Measurements from ENCODE around the gene COTL1. TPM values are rescaled to one million over a fixed set of nuclear protein-coding genes. Genes with fewer than 3 reads are reported as not detected.

Gene COTL1
- total RNA-seq, 4 donors from 2014 or later = 2.8 to 8.7 (median 6.2) TPM

DNA sequence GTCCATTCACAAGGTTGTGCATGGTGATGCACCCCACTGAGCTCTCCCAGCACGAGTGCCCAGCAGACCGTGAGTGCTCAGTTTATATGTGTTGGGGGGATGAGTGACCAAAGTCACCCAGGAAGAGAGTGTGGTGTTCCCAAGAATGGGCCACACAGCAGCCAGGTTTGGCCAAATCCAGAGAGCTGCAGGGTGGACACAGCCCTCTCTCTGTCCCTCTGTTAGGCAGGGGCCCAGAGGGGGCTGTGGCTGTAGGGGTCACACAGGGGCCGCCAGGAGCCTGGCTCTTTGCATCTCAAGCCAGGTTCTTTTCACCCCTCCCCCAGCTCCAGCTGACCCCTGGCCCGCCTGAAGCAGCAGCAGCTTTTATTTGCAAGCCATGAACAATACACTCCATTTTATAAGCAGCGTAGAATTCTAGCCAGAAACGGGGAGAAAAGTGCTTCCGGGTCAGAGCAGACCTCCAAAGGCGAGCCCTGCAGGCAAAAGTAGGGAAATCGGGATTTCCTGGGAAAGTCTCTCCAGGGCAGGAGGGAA lies 13.3 kb downstream of the COTL1 start:
- peaks cover 0 to 5% of the 10 kb centered on the region in 2 donors for H3K4me1 ChIP-seq
- H3K4me3 ChIP-seq = no peak overlapping the region
- H3K27me3 ChIP-seq = no peaks in the 10 kb centered on the region
- no peak overlapping the region for H3K27ac ChIP-seq
- H3K9me3 ChIP-seq = no peaks in the 10 kb centered on the region
- intact Hi-C loops (cut with DNase I; ENCODE audit: low total_unique reads) = no loop called here
- ATAC-seq (no peak), DNase-seq (no peak)
- in situ Hi-C loops (cut with MboI; ENCODE audit: low sequenced_read_pairs in 4 of 4) = no loop called here
- TF ChIP-seq, protein P1, sequence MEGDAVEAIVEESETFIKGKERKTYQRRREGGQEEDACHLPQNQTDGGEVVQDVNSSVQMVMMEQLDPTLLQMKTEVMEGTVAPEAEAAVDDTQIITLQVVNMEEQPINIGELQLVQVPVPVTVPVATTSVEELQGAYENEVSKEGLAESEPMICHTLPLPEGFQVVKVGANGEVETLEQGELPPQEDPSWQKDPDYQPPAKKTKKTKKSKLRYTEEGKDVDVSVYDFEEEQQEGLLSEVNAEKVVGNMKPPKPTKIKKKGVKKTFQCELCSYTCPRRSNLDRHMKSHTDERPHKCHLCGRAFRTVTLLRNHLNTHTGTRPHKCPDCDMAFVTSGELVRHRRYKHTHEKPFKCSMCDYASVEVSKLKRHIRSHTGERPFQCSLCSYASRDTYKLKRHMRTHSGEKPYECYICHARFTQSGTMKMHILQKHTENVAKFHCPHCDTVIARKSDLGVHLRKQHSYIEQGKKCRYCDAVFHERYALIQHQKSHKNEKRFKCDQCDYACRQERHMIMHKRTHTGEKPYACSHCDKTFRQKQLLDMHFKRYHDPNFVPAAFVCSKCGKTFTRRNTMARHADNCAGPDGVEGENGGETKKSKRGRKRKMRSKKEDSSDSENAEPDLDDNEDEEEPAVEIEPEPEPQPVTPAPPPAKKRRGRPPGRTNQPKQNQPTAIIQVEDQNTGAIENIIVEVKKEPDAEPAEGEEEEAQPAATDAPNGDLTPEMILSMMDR (IDR thresholded peaks at IDR 0.05 in 4 of 5, conservative IDR thresholded peaks at IDR 0.05 in 1 of 5) = no peak
- H3K36me3 ChIP-seq = no peaks in the 10 kb centered on the region

DNA sequence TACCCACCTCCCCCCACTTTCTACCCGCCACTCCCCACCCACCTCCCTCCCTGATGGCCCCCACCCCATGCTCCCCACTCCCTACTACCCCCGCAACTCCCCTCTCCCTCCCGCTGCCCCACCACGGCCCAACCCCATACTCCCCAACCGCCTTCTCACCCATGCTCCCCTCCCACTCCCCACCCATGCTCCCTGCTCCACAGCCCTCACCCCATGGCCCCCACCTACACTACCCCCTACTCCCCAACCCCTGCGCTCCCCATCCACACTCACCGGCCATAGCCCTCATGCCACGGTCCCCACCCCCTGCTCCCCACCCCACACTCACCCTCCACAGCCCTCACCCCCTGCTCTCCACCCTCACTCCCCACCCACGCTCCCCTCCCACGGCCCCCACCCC lies 13.9 kb downstream of the COTL1 start:
- H3K4me1 ChIP-seq = peaks cover 0 to 5% of the 10 kb centered on the region in 2 donors
- H3K9me3 ChIP-seq = no peaks in the 10 kb centered on the region
- DNase-seq (no peak), ATAC-seq (no peak)
- H3K36me3 ChIP-seq = no peaks in the 10 kb centered on the region
- in situ Hi-C loops (cut with MboI; ENCODE audit: low sequenced_read_pairs in 4 of 4) = no loop called here
- no peak overlapping the region for H3K4me3 ChIP-seq
- H3K27ac ChIP-seq = peak overlapping the region in 1 of 4 donors; percentile 39
- H3K27me3 ChIP-seq = no peaks in the 10 kb centered on the region
- intact Hi-C loops (cut with DNase I; ENCODE audit: low total_unique reads) = no loop called here
- TF ChIP-seq POLR2A (IDR thresholded peaks at IDR 0.05) = no peak

DNA sequence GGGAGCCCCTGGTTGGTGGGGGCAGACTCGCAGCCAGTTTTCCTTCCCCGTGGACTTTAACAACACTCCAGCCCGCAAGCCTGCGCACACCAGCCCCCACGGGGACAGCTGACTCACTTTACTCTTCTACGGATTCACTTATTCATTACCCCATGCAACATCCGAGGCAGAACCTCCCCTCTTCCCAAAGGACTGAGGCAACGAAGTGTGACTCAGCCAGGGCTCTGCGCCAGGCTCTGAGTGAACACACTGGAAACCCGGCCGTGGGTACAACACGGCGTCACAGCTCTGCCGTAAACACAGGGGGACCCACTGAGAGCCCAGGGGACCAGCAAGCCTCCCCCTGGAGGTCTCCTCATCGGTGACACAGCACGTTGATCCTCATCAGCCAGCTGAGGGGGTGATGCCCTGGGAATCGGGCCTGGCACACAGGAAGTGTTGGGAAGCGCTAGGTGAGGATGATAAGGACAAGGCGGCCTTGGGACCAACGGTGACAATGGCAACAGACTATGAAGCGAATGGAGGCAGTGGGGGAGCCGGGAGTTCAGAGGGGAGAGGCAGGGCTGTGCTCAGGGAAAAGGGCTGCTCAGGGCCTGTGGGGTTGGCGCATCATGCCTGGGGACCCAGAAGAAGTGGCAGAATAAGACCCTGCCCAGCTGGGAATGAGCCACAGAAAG lies 14.6 kb downstream of the COTL1 start:
- ATAC-seq = peak; percentile 61 to 83
- Histone ChIP-seq H3K4me1 (peaks cover 0 to 5% of the 10 kb centered on the region in 2 donors), H3K9me3 (no peaks in the 10 kb centered on the region), H3K27me3 (no peaks in the 10 kb centered on the region), H3K27ac (peak overlapping the region; percentile 38 to 52 (median 42)), H3K36me3 (no peaks in the 10 kb centered on the region), H3K4me3 (no peak overlapping the region)
- DNase-seq = peak; percentile 66 to 81
- in situ Hi-C loops (cut with MboI; ENCODE audit: low sequenced_read_pairs in 4 of 4) = no loop called here
- intact Hi-C loops (cut with DNase I; ENCODE audit: low total_unique reads) = no loop called here
- TF ChIP-seq, protein P1 (IDR thresholded peaks at IDR 0.05 in 4 of 5, conservative IDR thresholded peaks at IDR 0.05 in 1 of 5) = no peak
- no peak for TF ChIP-seq POLR2A (IDR thresholded peaks at IDR 0.05)

DNA sequence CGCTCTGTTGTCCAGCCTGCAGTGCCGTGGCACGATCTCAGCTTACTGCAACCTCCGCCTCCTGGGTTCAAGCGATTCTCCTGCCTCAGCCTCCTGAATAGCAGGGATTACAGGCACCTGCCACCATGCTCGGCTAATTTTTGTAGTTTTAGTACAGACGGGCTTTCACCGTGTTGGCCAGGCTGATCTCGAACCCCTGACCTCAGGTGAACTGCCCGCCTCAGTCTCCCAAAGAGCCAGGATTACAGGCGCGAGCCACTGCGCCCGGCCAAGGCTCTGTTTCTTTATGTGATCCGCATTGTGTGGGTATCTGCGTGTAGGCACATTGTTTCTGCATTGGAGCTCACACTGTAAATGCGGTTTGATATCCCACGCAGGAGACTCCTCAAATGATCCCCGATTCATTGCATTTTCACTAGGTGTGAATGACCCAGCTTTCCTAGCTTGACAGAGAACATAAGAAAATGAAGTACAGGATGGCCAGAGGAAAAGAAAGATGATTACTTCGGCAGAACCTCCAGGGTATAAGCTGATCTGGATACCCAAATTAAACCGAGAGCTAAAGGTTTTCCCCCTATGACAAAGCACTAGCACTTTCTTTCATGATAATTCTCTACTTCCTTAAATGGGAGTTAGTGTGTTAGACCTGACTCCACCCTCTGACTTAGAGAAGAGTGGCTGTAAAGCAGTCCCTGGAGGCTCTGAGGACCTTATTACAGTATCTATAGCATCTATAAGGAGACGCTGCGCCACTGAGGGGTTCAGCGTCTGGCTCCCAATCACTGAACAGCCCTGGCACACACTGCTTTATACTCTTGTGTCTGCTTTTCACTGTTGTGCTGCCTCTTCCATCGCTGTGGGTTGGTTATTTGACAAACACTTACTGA lies 17.3 kb downstream of the COTL1 start:
- Histone ChIP-seq H3K4me1 (peaks cover 0 to 5% of the 10 kb centered on the region in 2 donors), H3K27me3 (no peaks in the 10 kb centered on the region), H3K36me3 (no peaks in the 10 kb centered on the region), H3K4me3 (no peak overlapping the region), H3K27ac (peak overlapping the region in 1 of 4 donors; percentile 7), H3K9me3 (no peaks in the 10 kb centered on the region)
- in situ Hi-C loops (cut with MboI; ENCODE audit: low sequenced_read_pairs in 4 of 4) = no loop called here
- TF ChIP-seq, protein P1 (IDR thresholded peaks at IDR 0.05 in 4 of 5, conservative IDR thresholded peaks at IDR 0.05 in 1 of 5) = no peak
- TF ChIP-seq POLR2A (IDR thresholded peaks at IDR 0.05) = no peak
- intact Hi-C loops (cut with DNase I; ENCODE audit: low total_unique reads) = no loop called here
- DNase-seq = no peak
- no peak for ATAC-seq
